Stimulated activated CD8-positive, alpha-beta memory T cell treated with anti-CD3 and anti-CD28 coated beads, Interleukin-12 subunit alpha, Interleukin-12 subunit beta, amount 100 ng/mL, for 1 hour (primary cell): ENCODE results near the gene FHL3.

Experiments used
- DNase-seq: peaks from one replicate; pipeline ENCODE4 v3.0.0-alpha.2; 2020; ENCODE audit warnings: low read depth

Gene FHL3

GRCh38 chr1:38005195-38006007 is at the start of gene FHL3:
TSS of gene FHL3 (minus strand) at chr1:38005514. CDS start at chr1:37999412, 6,102 bp downstream.
- DNase-seq, result no peak

GRCh38 chr1:38053416-38054091 is 48.2 kb upstream of the FHL3 start:
- DNase-seq, result no peak

GRCh38 chr1:38052750-38053415 is 47.6 kb upstream of the FHL3 start:
- no peak for DNase-seq

- no peak for DNase-seq
Measured at GRCh38 chr1:38051079-38051543, 45.8 kb upstream of the FHL3 start.

DNA sequence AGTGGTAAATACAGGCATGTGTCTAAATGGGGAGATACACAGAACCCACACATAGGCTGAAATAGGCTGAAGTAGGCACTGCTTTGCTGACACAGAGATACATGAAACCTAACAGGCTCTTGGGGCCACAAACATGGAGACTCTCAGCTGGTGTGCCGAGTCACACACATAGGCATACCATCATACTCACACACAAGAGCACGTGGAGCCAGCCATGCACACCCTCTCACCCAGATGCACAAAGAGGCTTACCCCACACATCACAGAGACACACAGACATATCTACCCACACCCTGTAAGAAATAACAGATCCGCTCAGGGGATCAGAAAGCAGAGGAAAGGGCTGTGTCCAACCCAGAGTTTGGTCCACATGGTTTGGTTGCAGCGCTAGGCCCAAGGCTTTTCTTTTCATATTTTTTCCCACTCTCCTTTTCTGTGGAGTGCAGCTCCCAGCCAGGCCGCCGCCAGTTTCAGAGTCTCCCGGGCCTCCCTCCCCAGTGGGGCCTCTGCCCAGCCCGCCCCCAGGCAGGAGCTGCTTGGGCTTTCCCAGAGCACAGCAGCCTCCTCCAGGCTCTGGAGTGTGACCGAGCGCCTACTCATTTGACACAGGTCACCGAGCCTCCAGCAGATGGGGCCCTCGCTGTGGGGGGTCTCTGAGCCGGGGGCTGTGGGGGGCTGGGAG is 45.2 kb upstream of the FHL3 start:
- DNase-seq, result no peak

DNA sequence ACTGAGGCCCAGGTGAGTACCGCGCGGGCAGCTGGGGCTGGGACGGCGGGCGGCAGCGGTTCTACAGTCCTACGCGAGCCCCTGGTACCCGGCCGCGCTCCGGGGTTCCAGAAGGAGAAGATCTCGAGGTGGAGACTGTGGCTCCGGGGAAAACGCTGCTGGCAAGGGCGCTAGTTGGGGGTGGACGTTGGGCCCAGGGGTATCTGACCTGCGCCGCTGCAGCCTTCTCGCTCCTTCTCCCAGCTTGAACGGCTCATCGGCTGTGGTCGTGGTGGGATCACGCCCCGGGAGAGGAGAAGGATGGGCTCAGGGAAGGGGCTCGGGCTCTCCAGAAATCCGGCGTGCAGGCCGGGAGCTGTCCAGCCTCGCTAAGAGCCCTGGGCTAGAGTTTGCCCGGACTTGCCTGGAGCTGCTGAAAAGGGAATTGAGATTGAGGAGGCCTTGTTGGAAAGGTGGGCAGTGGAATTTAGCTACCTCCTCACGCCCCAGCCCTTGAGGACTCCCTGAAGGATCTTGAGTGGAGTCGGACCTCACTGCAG is 42.4 kb upstream of the FHL3 start:
- DNase-seq, result no peak

DNA sequence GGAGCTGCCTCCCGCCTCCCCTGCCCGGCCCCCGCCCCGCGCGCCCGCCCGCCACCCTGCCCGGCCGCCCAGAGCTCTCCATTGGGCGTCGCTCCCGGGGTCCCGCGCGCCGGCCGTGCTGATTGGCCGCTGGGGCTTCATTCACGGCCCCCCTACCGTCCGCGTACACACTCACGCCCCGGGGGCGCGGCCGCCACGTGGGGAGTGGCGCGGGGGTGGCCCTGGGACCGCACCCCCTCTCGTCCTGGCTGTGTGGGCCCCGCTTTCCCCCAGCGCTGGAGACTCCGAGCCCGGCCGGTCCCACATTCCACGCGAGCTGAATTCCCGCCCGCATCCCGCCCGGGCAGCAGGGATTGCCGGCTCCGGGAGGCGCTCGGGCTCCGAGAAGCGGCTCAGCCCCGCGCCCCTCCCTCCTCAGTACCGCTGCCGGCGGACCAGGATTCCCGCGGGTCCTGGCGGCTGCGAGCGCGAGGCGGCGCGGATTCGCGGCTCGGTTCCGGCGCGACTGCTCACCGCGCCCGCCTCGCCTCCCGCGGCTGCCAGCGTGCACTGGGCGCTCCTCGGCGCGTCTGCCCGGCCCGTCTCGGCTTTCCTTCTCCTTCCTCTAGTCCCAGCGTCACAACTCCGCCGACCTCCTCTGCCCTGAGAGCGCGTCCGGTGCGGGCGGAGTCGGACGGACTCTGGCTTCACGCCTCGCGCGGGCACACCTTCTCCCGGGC is 41.7 kb upstream of the FHL3 start:
- DNase-seq, result peak; percentile 50

- no peak for DNase-seq
Measured at GRCh38 chr1:38046333-38046883, 41.1 kb upstream of the FHL3 start, which contains the start of gene POU3F1. TSS of gene POU3F1 (minus strand) at chr1:38046793. CDS start at chr1:38046743, 50 bp downstream.

- no peak for DNase-seq
Measured at GRCh38 chr1:38045401-38046332, 40.4 kb upstream of the FHL3 start.

DNA sequence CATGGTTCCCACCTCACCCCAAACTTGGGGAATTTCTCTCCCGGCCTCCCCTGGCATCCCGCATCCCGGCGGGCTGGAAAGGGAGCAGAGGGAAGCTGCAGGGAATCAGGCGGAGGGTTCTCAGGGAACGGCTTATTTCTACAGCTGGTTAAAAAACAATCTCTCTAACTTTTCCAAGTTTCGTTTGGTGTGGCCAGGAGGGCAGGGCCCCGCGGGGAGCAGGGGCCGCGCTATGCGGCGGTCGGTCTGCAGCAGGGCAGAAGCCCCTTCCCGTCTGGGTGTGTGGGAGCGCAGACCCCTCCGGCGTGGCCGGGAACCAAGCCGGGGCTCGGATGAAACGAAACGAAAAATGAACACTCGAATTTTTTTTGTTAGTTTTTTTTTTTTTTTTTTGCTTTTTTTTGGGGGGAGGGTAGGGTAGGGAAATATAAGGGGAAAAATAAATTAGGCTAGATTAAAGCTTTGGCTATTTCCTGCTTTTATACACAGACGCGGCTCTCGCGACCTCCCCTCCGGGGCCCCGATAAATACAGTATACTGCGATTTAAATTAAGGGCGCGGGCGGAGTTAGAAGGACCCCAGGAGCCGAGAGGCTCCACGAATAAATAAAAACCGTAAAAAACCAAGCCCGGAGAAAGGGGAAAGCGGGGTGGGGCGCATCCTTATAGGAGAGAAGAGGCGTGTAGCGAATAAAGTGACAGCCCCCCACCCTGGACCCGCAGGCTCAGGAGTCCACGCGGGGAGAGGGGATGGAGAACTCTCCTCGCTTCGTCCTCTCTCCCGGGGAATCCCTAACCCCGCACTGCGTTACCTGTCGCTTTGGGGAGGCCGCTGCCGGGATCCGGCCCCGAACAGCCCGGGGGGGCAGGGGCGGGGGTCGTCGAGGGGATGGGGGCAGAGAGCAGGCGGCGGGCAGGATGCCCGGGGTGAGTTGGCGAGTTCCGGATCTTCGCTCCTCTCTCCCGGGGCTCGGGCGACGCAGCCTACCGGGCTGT is 39.2 kb upstream of the FHL3 start:
- DNase-seq, result no peak

DNA sequence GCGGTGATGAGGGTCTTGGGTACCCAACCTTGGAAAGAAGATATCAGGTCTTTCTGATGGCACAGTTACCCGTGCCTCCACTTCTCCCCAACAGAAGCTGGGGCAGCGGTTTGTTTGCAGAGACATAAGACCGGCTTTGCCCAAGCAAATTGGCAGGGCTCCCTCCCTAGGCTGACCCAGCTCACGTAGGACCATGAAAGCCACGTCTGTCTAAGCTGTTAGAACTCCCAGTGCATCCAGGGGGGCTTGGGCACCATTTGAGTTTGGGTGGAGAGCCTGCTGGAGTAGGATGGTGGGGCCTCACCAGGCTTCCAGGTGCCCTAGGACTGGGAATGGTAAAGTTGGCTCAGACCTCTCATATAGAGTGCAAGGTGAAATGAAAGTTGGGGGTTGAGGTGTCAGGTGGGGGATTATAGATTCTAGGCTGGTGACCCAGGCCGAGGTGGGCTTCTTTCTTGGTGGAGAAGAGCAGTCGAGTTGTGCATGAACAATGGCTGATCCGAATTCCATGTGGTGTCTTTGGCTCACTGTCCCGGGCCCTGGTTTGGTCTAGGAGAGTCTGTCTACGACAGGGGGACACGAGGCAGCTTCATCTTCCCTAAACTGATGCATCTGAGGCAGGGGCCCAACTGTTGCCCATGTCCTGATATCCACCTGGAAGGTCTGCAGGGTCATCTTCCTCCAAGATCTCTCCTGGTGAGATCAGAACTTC is 37.9 kb upstream of the FHL3 start:
- no peak for DNase-seq

GRCh38 chr1:38041936-38042834 is 36.9 kb upstream of the FHL3 start:
- DNase-seq, result no peak

DNA sequence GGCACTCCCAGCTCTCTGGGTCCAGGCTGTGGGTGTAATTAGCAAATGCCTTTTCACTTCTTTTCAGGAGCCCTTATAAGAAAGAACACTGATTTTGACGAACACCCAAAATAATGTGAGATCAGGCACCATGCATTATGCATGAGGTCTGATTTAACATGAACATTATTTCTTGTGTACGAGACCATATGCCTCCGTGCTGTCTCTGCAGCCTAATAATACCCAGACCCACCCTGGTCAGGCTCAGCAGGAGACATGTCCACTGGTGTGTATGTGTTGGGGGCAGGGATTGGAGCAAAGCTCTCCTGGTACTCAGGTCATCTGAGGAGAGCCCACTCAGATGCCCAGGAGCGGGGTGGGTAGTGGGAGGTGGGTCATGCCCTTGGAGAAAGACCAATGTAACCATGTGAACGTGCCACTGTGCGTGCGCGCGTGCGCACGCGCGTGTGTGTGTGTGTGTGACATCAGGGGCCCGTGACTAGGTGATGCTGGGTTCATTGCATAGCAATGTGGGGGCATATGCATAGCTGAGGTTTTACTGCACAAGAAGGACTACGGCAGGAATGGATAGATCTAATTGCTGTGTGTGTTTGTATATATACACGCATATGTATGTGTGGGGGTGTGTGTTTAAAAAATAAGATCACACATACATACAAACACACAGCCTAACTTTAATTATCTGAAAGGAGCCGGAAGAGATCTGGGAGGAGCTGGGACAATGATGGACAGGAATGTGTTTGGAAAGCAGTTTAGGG is 34.2 kb upstream of the FHL3 start:
- DNase-seq, result no peak

DNA sequence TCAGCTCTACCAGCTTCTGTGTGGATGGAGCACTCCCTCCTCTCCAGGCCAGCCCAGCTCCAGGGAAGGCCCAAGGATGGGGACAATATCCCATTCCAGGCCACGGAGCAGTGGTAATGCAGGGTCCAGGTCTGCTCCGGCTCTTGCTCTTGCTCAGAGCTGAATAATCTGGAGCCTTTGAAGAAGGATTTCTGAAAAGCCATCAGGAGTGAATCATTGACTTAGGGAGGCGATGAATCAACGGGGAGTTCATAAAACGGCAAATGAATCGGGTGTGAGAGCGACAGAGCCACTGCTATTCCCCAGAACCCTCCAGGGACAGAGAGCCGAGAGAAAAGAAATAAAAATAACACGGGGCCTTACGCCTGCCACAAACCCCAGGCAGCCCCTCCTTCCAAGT is 33.5 kb upstream of the FHL3 start:
- DNase-seq, result no peak

DNA sequence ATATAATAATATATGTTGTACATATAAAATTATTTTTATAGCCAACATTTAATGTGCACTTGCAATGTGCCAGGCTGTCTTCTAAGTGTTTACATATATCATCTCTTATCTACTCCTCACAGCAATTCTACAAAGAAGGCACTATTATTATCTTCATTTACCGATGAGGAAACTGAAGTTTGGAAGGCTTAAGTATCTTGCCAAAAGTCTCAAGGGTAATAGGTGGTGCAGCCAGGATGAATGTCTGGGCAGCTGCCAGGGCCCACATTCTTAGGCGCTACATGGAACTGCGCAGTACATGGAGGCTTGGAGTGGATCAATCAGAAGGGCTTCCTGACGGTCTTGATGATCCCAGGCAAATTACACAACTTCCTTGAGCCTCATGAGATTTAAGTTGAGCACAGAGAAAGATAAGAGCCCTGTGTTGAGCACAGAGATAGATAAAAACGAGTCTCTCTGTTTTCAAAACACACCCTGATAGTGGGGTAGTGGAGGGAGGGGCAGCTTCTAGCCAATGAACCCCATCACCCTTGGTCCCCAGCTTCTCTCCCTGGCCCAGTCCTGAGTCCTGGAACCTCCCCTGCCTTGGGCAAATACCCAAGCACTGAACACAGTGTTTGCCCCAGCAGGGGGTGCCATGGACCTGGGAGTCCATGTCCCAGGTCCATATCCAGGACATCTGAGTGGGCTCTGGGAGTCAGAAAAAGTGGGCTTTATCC is 32.1 kb upstream of the FHL3 start:
- no peak for DNase-seq
